ENCODE measurements around the gene KSR2. TPM values are rescaled to one million over a fixed set of nuclear protein-coding genes. Genes with fewer than 3 reads are reported as not detected.
A peak's percentile ranks its signal among the peaks of the same experiment; 100 is the strongest.
"Not testable (repeated sequence)": the region's sequence is repeated elsewhere in the genome, so short reads cannot be mapped to it uniquely, and the experiment has no call there.

The KSR2 gene
- total RNA-seq, 2 donors from 2014 or later, result 0.05 TPM; not detected in 1

GRCh38 chr12:117900561-117900960, 68.2 kb downstream of the KSR2 start:
- intact Hi-C loops (cut with DNase I), result no loop called here
- DNase-seq (ENCODE audit: low spot score), result no peak

- DNase-seq (ENCODE audit: low spot score), result no peak
- intact Hi-C loops (cut with DNase I), result no loop called here
Measured at GRCh38 chr12:117897372-117898161, 71.2 kb downstream of the KSR2 start.

- DNase-seq (ENCODE audit: low spot score), result no peak
- intact Hi-C loops (cut with DNase I), result no loop called here
Measured at GRCh38 chr12:117896009-117896408, 72.8 kb downstream of the KSR2 start.

- no peak for DNase-seq (ENCODE audit: low spot score)
- intact Hi-C loops (cut with DNase I), result no loop called here
Measured at GRCh38 chr12:117892441-117892840, 76.3 kb downstream of the KSR2 start.

- DNase-seq (ENCODE audit: low spot score); intact Hi-C loops (cut with DNase I): not testable (repeated sequence)
Measured at GRCh38 chr12:117891265-117891664, 77.5 kb downstream of the KSR2 start.

- intact Hi-C loops (cut with DNase I), result no loop called here
Measured at GRCh38 chr12:117890644-117891043, 78.1 kb downstream of the KSR2 start.

GRCh38 chr12:117890137-117890536, 78.7 kb downstream of the KSR2 start:
- intact Hi-C loops (cut with DNase I), result no loop called here

More at GRCh38 chr12:117890644-117891043, 78.1 kb downstream of the KSR2 start:
- DNase-seq (ENCODE audit: low spot score), result no peak

GRCh38 chr12:117889098-117889497, 79.7 kb downstream of the KSR2 start:
- intact Hi-C loops (cut with DNase I), result no loop called here
- DNase-seq (ENCODE audit: low spot score), result no peak

More at GRCh38 chr12:117890137-117890536, 78.7 kb downstream of the KSR2 start:
- no peak for DNase-seq (ENCODE audit: low spot score)

- no peak for DNase-seq (ENCODE audit: low spot score)
Measured at GRCh38 chr12:117885211-117885610, 83.6 kb downstream of the KSR2 start.

GRCh38 chr12:117884161-117884560, 84.6 kb downstream of the KSR2 start:
- intact Hi-C loops (cut with DNase I), result no loop called here
- DNase-seq (ENCODE audit: low spot score), result no peak

More at GRCh38 chr12:117885211-117885610, 83.6 kb downstream of the KSR2 start:
- intact Hi-C loops (cut with DNase I), result no loop called here

- no peak for DNase-seq (ENCODE audit: low spot score)
- intact Hi-C loops (cut with DNase I), result no loop called here
Measured at GRCh38 chr12:117882603-117883184, 86.1 kb downstream of the KSR2 start.

GRCh38 chr12:117882181-117882580, 86.6 kb downstream of the KSR2 start:
- intact Hi-C loops (cut with DNase I), result no loop called here
- no peak for DNase-seq (ENCODE audit: low spot score)

- no peak for DNase-seq (ENCODE audit: low spot score)
- intact Hi-C loops (cut with DNase I), result no loop called here
Measured at GRCh38 chr12:117881517-117881916, 87.3 kb downstream of the KSR2 start.

- no peak for DNase-seq (ENCODE audit: low spot score)
- intact Hi-C loops (cut with DNase I), result no loop called here
Measured at GRCh38 chr12:117878605-117879004, 90.2 kb downstream of the KSR2 start.

- intact Hi-C loops (cut with DNase I), result no loop called here
Measured at GRCh38 chr12:117876436-117876816, 92.4 kb downstream of the KSR2 start.

GRCh38 chr12:117875744-117876435, 92.9 kb downstream of the KSR2 start:
- intact Hi-C loops (cut with DNase I), result no loop called here

More at GRCh38 chr12:117876436-117876816, 92.4 kb downstream of the KSR2 start:
- no peak for DNase-seq (ENCODE audit: low spot score)

GRCh38 chr12:117874842-117875434, 93.9 kb downstream of the KSR2 start:
- DNase-seq (ENCODE audit: low spot score), result peak; percentile 88
- intact Hi-C loops (cut with DNase I), result loop anchor here in 1 of 2 donors (5.0 kb wide), 1 partner anchor 1562 kb away; no protein-coding TSS in a partner anchor

More at GRCh38 chr12:117875744-117876435, 92.9 kb downstream of the KSR2 start:
- DNase-seq (ENCODE audit: low spot score), result no peak

- not testable (repeated sequence) for DNase-seq (ENCODE audit: low spot score)
- intact Hi-C loops (cut with DNase I), result loop anchor here in 1 of 2 donors (5.0 kb wide), 1 partner anchor 1563 kb away; no protein-coding TSS in a partner anchor
Measured at GRCh38 chr12:117874198-117874597, 94.6 kb downstream of the KSR2 start.

GRCh38 chr12:117872546-117873169, 96.1 kb downstream of the KSR2 start:
- no peak for DNase-seq (ENCODE audit: low spot score)
- intact Hi-C loops (cut with DNase I), result loop anchor here in 1 of 2 donors (5.0 kb wide), 1 partner anchor 1565 kb away; no protein-coding TSS in a partner anchor
